ENCODE results near the gene RNMT. TPM values are rescaled to one million over a fixed set of nuclear protein-coding genes. Genes with fewer than 3 reads are reported as not detected.
"Not testable (repeated sequence)": the region's sequence is repeated elsewhere in the genome, so short reads cannot be mapped to it uniquely, and the experiment has no call there.

The RNMT gene
- total RNA-seq, 1 donor from 2014 or later: 32.1 TPM

DNA sequence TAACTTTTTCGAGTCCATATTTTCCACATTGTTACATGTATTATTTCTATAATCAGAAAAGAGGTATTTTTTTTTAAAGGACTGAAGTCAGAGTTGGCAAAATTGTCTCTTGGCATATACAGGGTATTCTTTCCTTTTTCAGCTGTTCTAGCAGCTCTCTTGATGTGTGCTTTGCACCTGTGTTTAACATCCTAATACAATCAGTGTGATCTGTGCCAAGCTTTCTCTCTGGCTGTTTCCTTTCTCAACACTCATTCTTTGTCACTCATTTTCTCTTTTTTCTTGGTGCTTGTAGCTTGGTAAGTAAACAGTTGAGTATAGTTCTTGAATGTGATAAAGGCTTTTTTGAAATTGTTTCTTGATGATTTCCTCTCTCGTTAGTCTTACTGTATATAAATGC lies 9.2 kb downstream of the RNMT start:
- intact Hi-C loops (cut with DNase I): no loop called here

GRCh38 chr18:13745696-13746095 lies 19.2 kb downstream of the RNMT start:
- no peaks in the 10 kb centered on the region for H3K4me1 ChIP-seq
- no peaks in the 10 kb centered on the region for H3K27me3 ChIP-seq (ENCODE audit: low read depth)
- H3K9me3 ChIP-seq: no peaks in the 10 kb centered on the region
- TF ChIP-seq, protein P1, sequence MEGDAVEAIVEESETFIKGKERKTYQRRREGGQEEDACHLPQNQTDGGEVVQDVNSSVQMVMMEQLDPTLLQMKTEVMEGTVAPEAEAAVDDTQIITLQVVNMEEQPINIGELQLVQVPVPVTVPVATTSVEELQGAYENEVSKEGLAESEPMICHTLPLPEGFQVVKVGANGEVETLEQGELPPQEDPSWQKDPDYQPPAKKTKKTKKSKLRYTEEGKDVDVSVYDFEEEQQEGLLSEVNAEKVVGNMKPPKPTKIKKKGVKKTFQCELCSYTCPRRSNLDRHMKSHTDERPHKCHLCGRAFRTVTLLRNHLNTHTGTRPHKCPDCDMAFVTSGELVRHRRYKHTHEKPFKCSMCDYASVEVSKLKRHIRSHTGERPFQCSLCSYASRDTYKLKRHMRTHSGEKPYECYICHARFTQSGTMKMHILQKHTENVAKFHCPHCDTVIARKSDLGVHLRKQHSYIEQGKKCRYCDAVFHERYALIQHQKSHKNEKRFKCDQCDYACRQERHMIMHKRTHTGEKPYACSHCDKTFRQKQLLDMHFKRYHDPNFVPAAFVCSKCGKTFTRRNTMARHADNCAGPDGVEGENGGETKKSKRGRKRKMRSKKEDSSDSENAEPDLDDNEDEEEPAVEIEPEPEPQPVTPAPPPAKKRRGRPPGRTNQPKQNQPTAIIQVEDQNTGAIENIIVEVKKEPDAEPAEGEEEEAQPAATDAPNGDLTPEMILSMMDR (IDR thresholded peaks at IDR 0.05): no peak
- no peak overlapping the region for H3K27ac ChIP-seq
- peaks cover 78% of the 10 kb centered on the region for H3K36me3 ChIP-seq
- ATAC-seq (no peak), DNase-seq (no peak)
- H3K4me3 ChIP-seq: no peak overlapping the region
- intact Hi-C loops (cut with DNase I): no loop called here

More for the DNA sequence above, 9.2 kb downstream of the RNMT start:
- Histone ChIP-seq H3K9me3 (no peaks in the 10 kb centered on the region), H3K27ac (no peak overlapping the region), H3K27me3 (ENCODE audit: low read depth) (no peaks in the 10 kb centered on the region), H3K4me3 (no peak overlapping the region), H3K36me3 (peaks cover 85% of the 10 kb centered on the region), H3K4me1 (no peaks in the 10 kb centered on the region)
- ATAC-seq (no peak), DNase-seq (no peak)
- TF ChIP-seq, protein P1 (IDR thresholded peaks at IDR 0.05): no peak

DNA sequence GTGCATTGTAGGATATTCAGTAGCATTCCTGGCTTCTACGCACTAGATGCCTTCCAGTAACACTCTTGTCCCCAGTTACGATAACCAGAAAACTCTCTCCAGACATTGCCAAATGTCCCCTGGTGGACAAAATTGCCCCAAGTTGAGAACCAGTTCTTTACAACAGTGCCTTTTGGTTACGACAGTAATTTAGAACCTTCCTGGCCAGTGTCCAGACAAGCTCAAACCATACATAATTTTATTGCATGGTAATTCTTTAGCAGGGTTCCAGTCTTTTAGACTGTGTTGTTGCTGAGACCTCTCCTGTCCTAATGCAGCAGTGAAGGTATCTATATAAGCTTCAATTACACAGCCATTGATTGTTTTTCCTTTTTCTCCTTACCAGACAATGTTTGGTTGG lies 20.2 kb downstream of the RNMT start:
- H3K27me3 ChIP-seq (ENCODE audit: low read depth): no peaks in the 10 kb centered on the region
- no peak overlapping the region for H3K4me3 ChIP-seq
- H3K27ac ChIP-seq: no peak overlapping the region
- no peaks in the 10 kb centered on the region for H3K4me1 ChIP-seq
- ATAC-seq (no peak), DNase-seq (no peak)
- TF ChIP-seq, protein P1 (IDR thresholded peaks at IDR 0.05): no peak
- H3K36me3 ChIP-seq: peaks cover 74% of the 10 kb centered on the region
- intact Hi-C loops (cut with DNase I): no loop called here
- H3K9me3 ChIP-seq: no peaks in the 10 kb centered on the region

DNA sequence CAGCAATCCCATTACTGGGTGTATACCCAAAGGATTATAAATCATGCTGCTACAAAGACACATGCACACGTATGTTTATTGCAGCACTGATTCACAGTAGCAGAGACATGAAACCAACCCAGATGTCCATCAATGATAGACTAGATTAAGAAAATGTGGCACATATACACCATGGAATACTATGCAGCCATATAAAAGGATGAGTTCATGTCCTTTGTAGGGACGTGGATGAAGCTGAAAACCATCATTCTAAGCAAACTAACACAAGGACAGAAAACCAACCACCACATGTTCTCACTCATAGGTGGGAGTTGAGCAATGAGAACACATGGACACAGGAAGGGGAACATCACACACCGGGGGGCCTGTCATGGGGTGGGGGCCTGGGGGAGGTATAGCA lies 25.1 kb downstream of the RNMT start:
- H3K27ac ChIP-seq; H3K27me3 ChIP-seq (ENCODE audit: low read depth); H3K4me1 ChIP-seq; ATAC-seq; DNase-seq; H3K4me3 ChIP-seq; H3K9me3 ChIP-seq; intact Hi-C loops (cut with DNase I): not testable (repeated sequence)
- H3K36me3 ChIP-seq: peaks cover 81% of the 10 kb centered on the region

- DNase-seq (no peak), ATAC-seq (no peak)
- Histone ChIP-seq H3K27ac (no peak overlapping the region), H3K27me3 (ENCODE audit: low read depth) (no peaks in the 10 kb centered on the region), H3K36me3 (peaks cover 94% of the 10 kb centered on the region), H3K9me3 (no peaks in the 10 kb centered on the region), H3K4me1 (no peaks in the 10 kb centered on the region), H3K4me3 (no peak overlapping the region)
- intact Hi-C loops (cut with DNase I): no loop called here
- TF ChIP-seq, protein P1 (IDR thresholded peaks at IDR 0.05): no peak
These were observed 29.8 kb downstream of the RNMT start for GRCh38 chr18:13756261-13756660.

DNA sequence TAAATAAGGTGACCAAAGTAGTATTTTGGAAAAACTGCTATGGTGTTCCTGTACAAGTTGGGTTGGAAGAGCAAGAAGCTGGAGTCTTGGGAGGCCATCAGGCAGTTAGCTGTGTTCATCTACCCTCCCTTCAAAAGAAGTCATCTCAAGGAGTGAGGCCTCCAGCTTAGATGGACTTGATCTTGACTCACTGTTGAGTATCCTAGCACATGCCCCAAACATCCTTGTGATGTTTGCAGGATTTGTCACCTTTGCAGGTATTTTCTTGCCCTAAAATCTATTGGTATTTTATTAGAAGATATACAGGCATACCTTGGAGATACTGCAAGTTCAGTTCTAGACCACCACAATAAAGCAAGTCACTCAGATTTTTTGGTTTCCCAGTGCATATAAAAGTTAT lies 30.2 kb downstream of the RNMT start:
- DNase-seq (no peak), ATAC-seq (no peak)
- no peaks in the 10 kb centered on the region for H3K27me3 ChIP-seq (ENCODE audit: low read depth)
- H3K4me1 ChIP-seq: no peaks in the 10 kb centered on the region
- peaks cover 90% of the 10 kb centered on the region for H3K36me3 ChIP-seq
- no peaks in the 10 kb centered on the region for H3K9me3 ChIP-seq
- TF ChIP-seq, protein P1 (IDR thresholded peaks at IDR 0.05): no peak
- no peak overlapping the region for H3K27ac ChIP-seq
- H3K4me3 ChIP-seq: no peak overlapping the region
- intact Hi-C loops (cut with DNase I): no loop called here
